GM12875 (cell line): ENCODE measurements around the gene SLC22A17.

Experiments
- H3K4me3 ChIP-seq: one replicate; pipeline ENCODE4 v1.5.1; 2011; ENCODE audit warnings: low read depth, low read length, control low read depth
- CTCF ChIP-seq: IDR thresholded peaks from 2 replicates; pipeline ENCODE4 v1.5.1; 2011; ENCODE audit warnings: low read depth, mild to moderate bottlenecking, control low read depth, inconsistent platforms, low read length, moderate library complexity, borderline replicate concordance; ENCODE audit not compliant: insufficient read depth

The SLC22A17 gene

GRCh38 chr14:23297096-23297495 is 55.6 kb downstream of the SLC22A17 start:
- no peak overlapping the region for H3K4me3 ChIP-seq
- no peak for TF ChIP-seq CTCF
